BJ (cell line): ENCODE results near the gene ADAM15. TPM values are rescaled to one million over a fixed set of nuclear protein-coding genes. Genes with fewer than 3 reads are reported as not detected.

Experiments
- CTCF ChIA-PET: fragments of 350-600 bp; formaldehyde crosslinking; extraction: SDS; loops from one replicate; lab custom pipeline; 2021; ENCODE audit warnings: antibody characterized with exemption, inconsistent platforms; lab: Yijun Ruan, JAX
- POLR2A ChIA-PET: fragments of 300-600 bp; sonication (Branson Sonifier 250); formaldehyde crosslinking; extraction: SDS; loops from one replicate; lab custom pipeline; 2021; ENCODE audit warnings: antibody characterized with exemption; lab: Charles Lee
- DNase-seq: peaks from one replicate; pipeline ENCODE4 v3.0.0-alpha.2; 2011; ENCODE audit warnings: low read depth
- H3K27me3 ChIP-seq: 2 replicates; pipeline ENCODE4 v1.6.0; 2011; ENCODE audit warnings: low read length; ENCODE audit not compliant: control insufficient read depth, insufficient read depth
- H3K36me3 ChIP-seq: 2 replicates; pipeline ENCODE4 v1.5.1; 2011; ENCODE audit warnings: low read length; ENCODE audit not compliant: control insufficient read depth, insufficient read depth
- H3K4me3 ChIP-seq: 2 replicates; pipeline ENCODE4 v1.5.1; 2011; ENCODE audit warnings: low read depth, mild to moderate bottlenecking, control low read depth, low read length
- polyA plus RNA-seq: library from polyadenylated mRNA; depleted of rRNA; stranded (reverse); fragments of >200 nt; gene quantifications from 2 replicates; pipeline ENCODE4 v1.2.3, GENCODE V29; 2011
- TF ChIP-seq, protein P1 (sequence below): IDR thresholded peaks from 2 replicates; pipeline ENCODE4 v1.5.1; 2011; ENCODE audit warnings: low read depth, mild to moderate bottlenecking, control low read depth, inconsistent platforms, low read length, moderate library complexity; ENCODE audit not compliant: insufficient read depth

The ADAM15 gene
- polyA plus RNA-seq, 1 experiment = 88.8 TPM

DNA sequence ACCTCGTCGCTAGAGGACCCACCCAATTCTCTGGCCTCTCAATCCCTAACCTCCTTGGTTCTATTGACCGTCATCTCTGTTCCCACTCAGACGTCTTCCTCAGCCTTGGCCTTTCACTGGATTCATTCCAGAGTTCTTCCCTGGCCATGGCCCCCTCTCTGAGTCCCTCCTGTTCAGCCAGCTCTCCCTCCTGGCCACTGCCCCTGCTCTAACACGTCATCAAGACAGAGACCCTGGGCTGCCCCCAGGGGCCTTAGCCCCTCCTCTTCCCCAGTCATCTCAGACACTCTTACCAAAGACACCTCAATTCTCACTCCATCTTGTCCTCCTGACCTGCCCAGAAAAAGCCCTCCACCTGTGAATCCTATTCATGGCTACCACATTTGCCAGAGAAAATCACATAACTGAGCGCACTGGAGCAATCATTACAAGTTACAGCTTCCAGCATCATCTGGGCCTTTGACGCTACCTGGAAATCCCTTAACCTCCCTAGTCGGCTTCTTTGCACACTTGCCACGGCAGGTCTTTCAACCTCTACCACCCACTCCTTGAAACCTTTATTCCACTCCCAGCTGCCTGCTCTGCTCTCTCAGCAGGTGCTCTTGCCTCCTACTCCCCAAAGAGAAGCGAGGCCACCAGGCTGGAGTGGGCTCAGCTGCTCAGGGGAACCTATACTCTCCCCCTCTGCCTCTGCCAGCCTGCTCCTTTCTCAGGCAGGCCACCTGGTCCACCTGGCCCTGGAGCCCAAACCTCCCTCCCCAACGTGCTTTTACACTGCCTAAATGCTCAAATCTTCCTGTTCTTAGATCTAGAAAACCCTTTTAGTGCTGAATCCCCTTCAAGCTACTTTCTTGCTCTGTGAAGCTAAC lies 31.5 kb upstream of the ADAM15 start:
- Histone ChIP-seq H3K36me3 (peaks cover 8% of the 10 kb centered on the region; the same call in 1 of the 2 replicates), H3K4me3 (no peak overlapping the region), H3K27me3 (no peaks in the 10 kb centered on the region)
- ChIA-PET POLR2A (no interaction called here), CTCF (interaction anchor here (0.6 to 10.2 kb wide), 10 partner anchors 15 to 83 kb away, joined by 3 to 95 read pairs (median 6); partner anchors contain the start of genes ADAM15, LENEP, PBXIP1 and PMVK)
- TF ChIP-seq, protein P1, sequence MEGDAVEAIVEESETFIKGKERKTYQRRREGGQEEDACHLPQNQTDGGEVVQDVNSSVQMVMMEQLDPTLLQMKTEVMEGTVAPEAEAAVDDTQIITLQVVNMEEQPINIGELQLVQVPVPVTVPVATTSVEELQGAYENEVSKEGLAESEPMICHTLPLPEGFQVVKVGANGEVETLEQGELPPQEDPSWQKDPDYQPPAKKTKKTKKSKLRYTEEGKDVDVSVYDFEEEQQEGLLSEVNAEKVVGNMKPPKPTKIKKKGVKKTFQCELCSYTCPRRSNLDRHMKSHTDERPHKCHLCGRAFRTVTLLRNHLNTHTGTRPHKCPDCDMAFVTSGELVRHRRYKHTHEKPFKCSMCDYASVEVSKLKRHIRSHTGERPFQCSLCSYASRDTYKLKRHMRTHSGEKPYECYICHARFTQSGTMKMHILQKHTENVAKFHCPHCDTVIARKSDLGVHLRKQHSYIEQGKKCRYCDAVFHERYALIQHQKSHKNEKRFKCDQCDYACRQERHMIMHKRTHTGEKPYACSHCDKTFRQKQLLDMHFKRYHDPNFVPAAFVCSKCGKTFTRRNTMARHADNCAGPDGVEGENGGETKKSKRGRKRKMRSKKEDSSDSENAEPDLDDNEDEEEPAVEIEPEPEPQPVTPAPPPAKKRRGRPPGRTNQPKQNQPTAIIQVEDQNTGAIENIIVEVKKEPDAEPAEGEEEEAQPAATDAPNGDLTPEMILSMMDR = no peak
- DNase-seq = no peak

DNA sequence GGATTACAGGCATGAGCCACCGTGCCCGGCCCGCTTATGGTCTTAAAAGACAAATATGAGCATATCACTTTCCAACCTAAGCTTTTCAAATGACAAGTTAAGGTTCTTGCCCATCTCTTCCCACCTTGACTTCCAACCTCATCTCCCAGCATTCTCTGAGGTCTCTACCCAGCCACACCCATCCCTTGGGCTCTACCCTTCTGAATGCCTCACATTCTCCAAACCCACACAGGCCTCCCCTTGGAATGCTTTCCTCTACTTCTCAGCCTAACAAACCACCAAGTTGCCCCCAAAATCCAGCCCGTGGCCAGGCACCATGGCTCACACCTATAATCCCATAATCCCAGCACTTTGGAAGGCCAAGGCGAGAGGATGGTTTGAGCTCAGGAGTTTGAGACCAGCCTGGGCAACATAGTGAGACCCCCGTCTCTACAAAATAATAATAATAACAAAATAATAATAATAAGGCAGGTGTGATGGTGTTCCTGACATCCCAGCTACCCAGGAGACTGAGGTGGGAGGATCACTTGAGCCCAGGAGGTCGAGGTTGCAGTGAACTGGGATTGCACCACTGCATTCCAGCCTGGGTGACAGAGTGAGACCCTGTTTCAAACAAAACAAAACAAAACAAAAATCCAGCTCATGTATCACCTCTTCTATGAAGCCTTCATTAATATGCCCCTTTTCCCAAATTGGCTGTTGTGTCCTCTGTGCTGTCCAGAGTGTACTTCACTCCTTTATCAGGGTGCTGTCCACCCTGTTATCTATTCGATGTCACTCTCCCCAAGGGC lies 28.8 kb upstream of the ADAM15 start:
- POLR2A ChIA-PET = no interaction called here
- Histone ChIP-seq H3K27me3 (no peaks in the 10 kb centered on the region), H3K4me3 (no peak overlapping the region), H3K36me3 (peaks cover 1% of the 10 kb centered on the region; the same call in 1 of the 2 replicates)
- CTCF ChIA-PET = interaction anchor here (0.7 to 6.7 kb wide), 7 partner anchors 21 to 463 kb away, joined by 3 to 55 read pairs (median 4); partner anchors contain the start of gene PBXIP1
- no peak for DNase-seq
- TF ChIP-seq, protein P1 = no peak

DNA sequence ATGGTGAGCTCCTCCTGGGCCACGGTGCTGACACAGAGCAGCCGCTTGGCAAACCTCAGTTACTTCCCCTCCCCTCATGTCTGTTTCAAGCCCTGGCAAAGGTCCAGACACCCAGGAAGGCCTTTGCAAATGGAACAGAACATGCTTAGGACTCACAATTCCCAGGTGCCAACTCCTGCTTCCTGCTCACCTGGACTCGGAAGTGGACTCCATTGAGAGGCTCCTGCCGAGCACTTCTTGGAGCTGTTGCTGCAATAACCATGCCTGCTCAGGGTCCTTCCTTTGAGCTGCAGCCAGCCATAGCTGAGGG lies 28.2 kb upstream of the ADAM15 start:
- TF ChIP-seq, protein P1 = no peak
- H3K36me3 ChIP-seq = peaks cover 1% of the 10 kb centered on the region; the same call in 1 of the 2 replicates
- DNase-seq = no peak
- ChIA-PET CTCF (interaction anchor here (0.6 to 1.5 kb wide), 6 partner anchors 8 to 463 kb away, joined by 3 to 4 read pairs (median 3); no protein-coding TSS in a partner anchor), POLR2A (no interaction called here)
- no peak overlapping the region for H3K4me3 ChIP-seq
- no peaks in the 10 kb centered on the region for H3K27me3 ChIP-seq

DNA sequence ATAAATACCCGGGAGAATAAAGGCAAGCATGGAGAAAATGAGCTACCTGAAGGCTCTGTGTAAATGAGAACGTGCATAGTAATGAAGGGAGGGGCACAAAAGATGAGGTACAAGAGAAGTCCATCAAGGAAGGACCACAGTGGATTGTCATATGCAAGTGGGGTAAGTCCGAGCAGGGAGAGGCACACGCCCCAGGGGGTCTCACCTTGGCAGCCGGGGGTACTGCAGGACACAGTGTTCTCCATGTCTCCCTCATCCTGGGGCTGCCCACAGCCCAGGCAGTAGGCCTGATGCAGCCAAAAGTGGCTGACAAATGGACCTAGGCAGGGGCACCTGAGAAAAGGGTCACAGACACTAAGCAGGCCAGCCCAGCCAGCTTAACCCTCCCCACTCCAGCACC lies 27.5 kb upstream of the ADAM15 start:
- TF ChIP-seq, protein P1 = no peak
- POLR2A ChIA-PET = no interaction called here
- CTCF ChIA-PET = interaction anchor here (0.6 to 1.5 kb wide), 5 partner anchors 8 to 34 kb away, joined by 3 to 4 read pairs (median 3); no protein-coding TSS in a partner anchor
- no peak overlapping the region for H3K4me3 ChIP-seq
- no peaks in the 10 kb centered on the region for H3K27me3 ChIP-seq
- H3K36me3 ChIP-seq = no peaks in the 10 kb centered on the region
- DNase-seq = no peak

DNA sequence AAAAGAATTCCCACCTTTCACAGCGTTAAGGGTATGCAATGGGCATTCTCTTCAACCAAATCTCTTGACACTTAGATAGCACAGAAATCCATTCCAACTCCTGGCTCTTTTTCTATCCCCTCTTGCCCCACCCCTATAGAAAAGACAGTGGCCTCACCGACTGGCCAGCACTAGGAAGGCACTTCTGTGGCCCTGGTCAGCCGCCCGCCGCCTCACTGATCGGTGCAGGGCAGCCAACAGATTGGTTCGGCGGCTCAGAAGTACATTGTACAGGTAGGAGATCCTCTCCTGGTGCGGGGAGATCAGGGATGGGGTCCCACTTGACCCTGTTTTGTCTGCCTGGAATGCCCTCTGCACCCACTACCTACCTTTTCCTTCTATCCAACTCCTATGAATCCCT lies 26.8 kb upstream of the ADAM15 start:
- TF ChIP-seq, protein P1 = no peak
- DNase-seq = no peak
- Histone ChIP-seq H3K27me3 (no peaks in the 10 kb centered on the region), H3K36me3 (no peaks in the 10 kb centered on the region), H3K4me3 (no peak overlapping the region)
- ChIA-PET CTCF (no interaction called here), POLR2A (no interaction called here)
